IMR-90 (cell line): ENCODE data around the gene PSMG4. TPM values are rescaled to one million over a fixed set of nuclear protein-coding genes. Genes with fewer than 3 reads are reported as not detected.

Experiments
- ATAC-seq: fragments of 200-7000 bp; cut with Tn5 transposase; 2 replicates; pipeline ENCODE4 v1.9.1; 2020; ENCODE audit warnings: low read depth, mild to moderate bottlenecking, moderate library complexity
- BruUV-seq: library from RNA; stranded (reverse); fragments of 400-500 nt; replicated peaks from 2 replicates; lab custom pipeline; 2021; lab: Mats Ljungman, UMichigan
- CTCF ChIA-PET: fragments of 300-600 bp; formaldehyde crosslinking; extraction: SDS; loops from one replicate; lab custom pipeline; 2021; ENCODE audit warnings: antibody characterized with exemption; lab: Yijun Ruan, JAX
- POLR2A ChIA-PET: fragments of 300-600 bp; sonication (Branson Sonifier 250); formaldehyde crosslinking; loops from one replicate; lab custom pipeline; 2022; ENCODE audit warnings: antibody characterized with exemption; ENCODE audit not compliant: unreplicated experiment; lab: Charles Lee
- DNase-seq: peaks from one replicate; pipeline ENCODE4 v3.0.0; 2013
- H2AFZ ChIP-seq: replicated peaks from 2 replicates; pipeline ENCODE3; 2013; ENCODE audit warnings: low read length, mild to moderate bottlenecking; ENCODE audit not compliant: poor library complexity
- H2AK5ac ChIP-seq: 2 replicates; pipeline ENCODE4 v1.6.1; 2013; ENCODE audit warnings: low read depth, low read length, inconsistent platforms
- H2AK9ac ChIP-seq: replicated peaks from 2 replicates; pipeline ENCODE3; 2013; ENCODE audit warnings: mild to moderate bottlenecking, low read depth, low read length, moderate library complexity; ENCODE audit not compliant: poor library complexity
- H2BK120ac ChIP-seq: 2 replicates; pipeline ENCODE4 v1.6.1; 2013; ENCODE audit warnings: low read depth, low read length, inconsistent platforms
- H2BK15ac ChIP-seq: 3 replicates; pipeline ENCODE4 v1.6.1; 2013; ENCODE audit warnings: low read depth, low read length, inconsistent platforms
- H2BK20ac ChIP-seq: 2 replicates; pipeline ENCODE4 v1.6.1; 2013; ENCODE audit warnings: low read depth, mild to moderate bottlenecking, inconsistent platforms, low read length, moderate library complexity
- H2BK5ac ChIP-seq: 2 replicates; pipeline ENCODE4 v1.6.1; 2013; ENCODE audit warnings: mild to moderate bottlenecking, low read depth, low read length, inconsistent platforms; ENCODE audit not compliant: poor library complexity, severe bottlenecking
- H3K14ac ChIP-seq: replicated peaks from 2 replicates; pipeline ENCODE4 v1.6.1; 2013; ENCODE audit warnings: low read depth, low read length, inconsistent platforms
- H3K18ac ChIP-seq: 2 replicates; pipeline ENCODE4 v1.6.1; 2013; ENCODE audit warnings: low read depth, low read length, control low read depth
- H3K23ac ChIP-seq: 2 replicates; pipeline ENCODE4 v1.6.1; 2013; ENCODE audit warnings: low read depth, low read length, inconsistent platforms
- H3K27ac ChIP-seq: 2 replicates; pipeline ENCODE4 v1.5.1; 2013; ENCODE audit warnings: mild to moderate bottlenecking, control low read depth, low read length; ENCODE audit not compliant: insufficient read depth
- H3K27me3 ChIP-seq: 2 replicates; pipeline ENCODE4 v1.6.1; 2013; ENCODE audit warnings: low read length; ENCODE audit not compliant: control insufficient read depth, insufficient read depth
- H3K36me3 ChIP-seq: 2 replicates; pipeline ENCODE4 v1.6.1; 2013; ENCODE audit warnings: low read length, mixed read lengths; ENCODE audit not compliant: control insufficient read depth, insufficient read depth
- H3K4ac ChIP-seq: 2 replicates; pipeline ENCODE4 v1.6.1; 2013; ENCODE audit warnings: low read depth, low read length, inconsistent platforms
- H3K4me1 ChIP-seq: 2 replicates; pipeline ENCODE4 v1.6.1; 2013; ENCODE audit warnings: low read length, mixed read lengths; ENCODE audit not compliant: control insufficient read depth, insufficient read depth
- H3K4me2 ChIP-seq: 2 replicates; pipeline ENCODE4 v1.6.1; 2013; ENCODE audit warnings: low read depth, mild to moderate bottlenecking, control low read depth, low read length, moderate library complexity
- H3K4me3 ChIP-seq: 2 replicates; pipeline ENCODE4 v1.5.1; 2013; ENCODE audit warnings: low read depth, mild to moderate bottlenecking, control low read depth, low read length, moderate library complexity; ENCODE audit not compliant: insufficient read depth
- H3K56ac ChIP-seq: 2 replicates; pipeline ENCODE4 v1.6.1; 2013; ENCODE audit warnings: low read length, inconsistent platforms; ENCODE audit not compliant: insufficient read depth; ENCODE audit errors: extremely low read depth
- H3K79me1 ChIP-seq, 2 experiments: 2 replicates each; pipeline ENCODE4 v1.6.1; 2013; ENCODE audit warnings: low read length in 2 of 2, inconsistent platforms in 1 of 2, low read depth in 1 of 2
- H3K9ac ChIP-seq: 2 replicates; pipeline ENCODE4 v1.6.1; 2013; ENCODE audit warnings: low read depth, low read length, control low read depth
- H3K9me1 ChIP-seq: 2 replicates; pipeline ENCODE4 v1.6.1; 2013; ENCODE audit warnings: low read length, inconsistent platforms; ENCODE audit not compliant: insufficient read depth
- H3K9me3 ChIP-seq: 2 replicates; pipeline ENCODE4 v1.6.1; 2013; ENCODE audit warnings: low read length; ENCODE audit not compliant: control insufficient read depth, insufficient read depth
- H4K20me1 ChIP-seq: 2 replicates; pipeline ENCODE4 v1.6.1; 2013; ENCODE audit warnings: low read length, inconsistent platforms; ENCODE audit not compliant: insufficient read depth
- H4K5ac ChIP-seq: 2 replicates; pipeline ENCODE4 v1.6.1; 2013; ENCODE audit warnings: mild to moderate bottlenecking, low read depth, low read length, control low read depth
- H4K8ac ChIP-seq, 2 experiments: 2 replicates each; pipeline ENCODE4 v1.6.1; 2013; ENCODE audit warnings: low read depth in 2 of 2, low read length in 2 of 2, control low read depth in 1 of 2, inconsistent platforms in 1 of 2
- H4K91ac ChIP-seq: 2 replicates; pipeline ENCODE4 v1.6.1; 2013; ENCODE audit warnings: low read depth, low read length, inconsistent platforms; ENCODE audit not compliant: insufficient read depth
- CEBPB ChIP-seq: IDR thresholded peaks from 2 replicates; pipeline ENCODE4 v1.6.1; 2012; ENCODE audit warnings: low read depth, low read length, improper control_type of control experiment
- CHD1 ChIP-seq: IDR thresholded peaks from 2 replicates; pipeline ENCODE4 v1.6.1; 2012; ENCODE audit warnings: low read depth, low read length, improper control_type of control experiment
- CTCF ChIP-seq: conservative IDR thresholded peaks from 2 replicates; pipeline ENCODE4 v1.5.1; 2012; ENCODE audit warnings: mild to moderate bottlenecking, low read depth, low read length, improper control_type of control experiment
- FOS ChIP-seq: fragments of 150-350 bp; IDR thresholded peaks from 2 replicates; pipeline ENCODE4 v1.6.1; 2016; ENCODE audit warnings: low read depth, low read length
- MAFK ChIP-seq: IDR thresholded peaks from 2 replicates; pipeline ENCODE4 v1.6.1; 2012; ENCODE audit warnings: low read depth, low read length, improper control_type of control experiment
- NFE2L2 ChIP-seq: fragments of 150-350 bp; IDR thresholded peaks from 2 replicates; pipeline ENCODE4 v1.6.1; 2016; ENCODE audit warnings: low read depth, mild to moderate bottlenecking, low read length
- POLR2A ChIP-seq: IDR thresholded peaks from 2 replicates; pipeline ENCODE4 v1.6.1; 2012; ENCODE audit warnings: mild to moderate bottlenecking, low read depth, low read length
- RAD21 ChIP-seq: IDR thresholded peaks from 2 replicates; pipeline ENCODE4 v1.6.1; 2012; ENCODE audit warnings: low read length, improper control_type of control experiment
- RCOR1 ChIP-seq: IDR thresholded peaks from 2 replicates; pipeline ENCODE4 v1.6.1; 2012; ENCODE audit warnings: mild to moderate bottlenecking, low read length, improper control_type of control experiment; ENCODE audit not compliant: insufficient replicate concordance
- WGBS, 2 experiments: methylation state at CpG; one replicate each; pipeline versions ENCODE4 v1.1.5 to v1.1.7; 2013; ENCODE audit warnings: missing lambda C conversion rate in 2 of 2; ENCODE audit not compliant: insufficient read length in 1 of 2; ENCODE audit errors: extremely low coverage in 2 of 2; 5-methylcytosine and 5-hydroxymethylcytosine counted together
- dilution Hi-C: fragments of 300-500 bp; cut with HindIII; formaldehyde crosslinking; loops from one replicate; pipeline ENCODE4 v1.14.3; 2018; ENCODE audit warnings: low sequenced_read_pairs; ENCODE audit not compliant: unreplicated experiment
- in situ Hi-C: fragments of 300-500 bp; cut with MboI; formaldehyde crosslinking; loops from 3 replicates; pipeline ENCODE4 v1.14.3; 2019; ENCODE audit warnings: low sequenced_read_pairs, inconsistent platforms, mixed read lengths
- intact Hi-C: fragments of 100-400 bp; cut with micrococcal nuclease; formaldehyde crosslinking; loops from 2 replicates; pipeline ENCODE4 v1.10.0; 2022
- polyA plus RNA-seq, 3 experiments: library from polyadenylated mRNA; depleted of rRNA; stranded (reverse); fragments of >200 nt; gene quantifications; 2 replicates each; pipeline ENCODE4 v1.2.3, GENCODE V29; 2012; ENCODE audit warnings: low replicate concordance in 1 of 3
- total RNA-seq: library from RNA; depleted of rRNA; stranded (reverse); fragments of >200 nt; gene quantifications from 2 replicates; pipeline ENCODE4 v1.2.3, GENCODE V29; 2012
- TF ChIP-seq, protein P1 (sequence below): fragments of 150-350 bp; IDR thresholded peaks from 2 replicates; pipeline ENCODE4 v1.6.1; 2016; ENCODE audit warnings: low read depth, mild to moderate bottlenecking, low read length, moderate library complexity, borderline replicate concordance
- TF ChIP-seq, protein P2 (sequence below): fragments of 150-350 bp; IDR thresholded peaks from 2 replicates; pipeline ENCODE4 v1.6.1; 2017; ENCODE audit warnings: mild to moderate bottlenecking, antibody characterized with exemption, low read length, low read depth

The PSMG4 gene
- total and polyA plus RNA-seq, 2 of the 4 experiments (the other 2 are of a cell fraction) = 5.6 to 13.4 TPM

DNA sequence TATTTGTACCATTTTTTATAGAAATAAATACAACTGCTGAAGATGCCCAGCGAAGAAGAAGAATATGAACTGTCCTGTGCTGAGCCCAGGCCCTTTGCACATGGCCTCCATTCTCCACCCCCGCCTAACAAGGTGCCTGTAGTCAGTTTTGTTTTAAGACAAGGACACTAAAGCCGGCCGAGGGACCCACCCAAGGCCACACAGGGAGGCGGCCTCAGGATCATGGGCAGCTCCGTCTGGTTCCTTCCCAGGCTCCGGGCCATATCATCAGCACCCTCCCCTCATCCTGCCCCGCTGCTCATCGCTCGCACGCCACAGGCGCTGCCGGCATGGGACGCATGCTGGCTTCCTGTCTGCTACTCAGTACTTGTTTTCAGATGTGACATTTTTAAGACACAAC, 21.3 kb downstream of the PSMG4 start:
- Histone ChIP-seq H2AK9ac (no peak overlapping the region), H4K5ac (no peak overlapping the region), H4K8ac (no peak overlapping the region), H3K36me3 (peaks cover 2% of the 10 kb centered on the region; the same call in 1 of the 2 replicates), H3K9me3 (no peaks in the 10 kb centered on the region), H3K79me1 (no peaks in the 10 kb centered on the region), H3K23ac (no peak overlapping the region), H3K4ac (no peak overlapping the region), H2AFZ (no peak overlapping the region), H2BK20ac (no peak overlapping the region), H2BK15ac (no peak overlapping the region), H3K4me2 (no peak overlapping the region), H3K18ac (no peak overlapping the region), H3K56ac (no peak overlapping the region), H2AK5ac (no peak overlapping the region), H2BK5ac (no peak overlapping the region), H4K91ac (no peak overlapping the region), H3K9me1 (peaks cover 7% of the 10 kb centered on the region; the same call in 1 of the 2 replicates), H3K14ac (no peak overlapping the region), H2BK120ac (no peak overlapping the region), H4K20me1 (peaks cover 26% of the 10 kb centered on the region), H3K9ac (no peak overlapping the region), H3K4me1 (peaks cover 18% of the 10 kb centered on the region), H3K4me3 (no peak overlapping the region), H3K27ac (no peak overlapping the region), H3K27me3 (no peaks in the 10 kb centered on the region)
- TF ChIP-seq CEBPB (no peak), MAFK (no peak), CTCF (no peak), POLR2A (no peak), CHD1 (no peak), RAD21 (no peak), NFE2L2 (no peak), RCOR1 (no peak), FOS (no peak)
- TF ChIP-seq, protein P1, sequence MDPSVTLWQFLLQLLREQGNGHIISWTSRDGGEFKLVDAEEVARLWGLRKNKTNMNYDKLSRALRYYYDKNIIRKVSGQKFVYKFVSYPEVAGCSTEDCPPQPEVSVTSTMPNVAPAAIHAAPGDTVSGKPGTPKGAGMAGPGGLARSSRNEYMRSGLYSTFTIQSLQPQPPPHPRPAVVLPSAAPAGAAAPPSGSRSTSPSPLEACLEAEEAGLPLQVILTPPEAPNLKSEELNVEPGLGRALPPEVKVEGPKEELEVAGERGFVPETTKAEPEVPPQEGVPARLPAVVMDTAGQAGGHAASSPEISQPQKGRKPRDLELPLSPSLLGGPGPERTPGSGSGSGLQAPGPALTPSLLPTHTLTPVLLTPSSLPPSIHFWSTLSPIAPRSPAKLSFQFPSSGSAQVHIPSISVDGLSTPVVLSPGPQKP = no peak
- TF ChIP-seq, protein P2, sequence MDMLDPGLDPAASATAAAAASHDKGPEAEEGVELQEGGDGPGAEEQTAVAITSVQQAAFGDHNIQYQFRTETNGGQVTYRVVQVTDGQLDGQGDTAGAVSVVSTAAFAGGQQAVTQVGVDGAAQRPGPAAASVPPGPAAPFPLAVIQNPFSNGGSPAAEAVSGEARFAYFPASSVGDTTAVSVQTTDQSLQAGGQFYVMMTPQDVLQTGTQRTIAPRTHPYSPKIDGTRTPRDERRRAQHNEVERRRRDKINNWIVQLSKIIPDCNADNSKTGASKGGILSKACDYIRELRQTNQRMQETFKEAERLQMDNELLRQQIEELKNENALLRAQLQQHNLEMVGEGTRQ = no peak
- DNase-seq (no peak), ATAC-seq (no peak)
- POLR2A ChIA-PET = no interaction called here
- WGBS, 2 experiments = 93% methylated on average over 4 of the region's 14 CpGs; no CpG with 5 or more reads in 1 of the 2 experiments
- in situ Hi-C loops (loop anchor here (5.0 kb wide), 1 partner anchor 452 kb away; no protein-coding TSS in a partner anchor), intact Hi-C loops (loop anchor here (5.0 kb wide), 2 partner anchors 132 to 242 kb away; no protein-coding TSS in a partner anchor), dilution Hi-C loops (no loop called here)
- CTCF ChIA-PET = interaction anchor here (1.1 to 1.3 kb wide), 2 partner anchors 18 to 452 kb away, joined by 3 to 6 read pairs; no protein-coding TSS in a partner anchor
- no TSS peak for BruUV-seq
